Effector memory CD4-positive, alpha-beta T cell (primary cell): Measurements from ENCODE around the gene TEX44.

ENCODE experiments used
- DNase-seq, 3 donors: peaks; one replicate each; pipeline ENCODE4 v3.0.0-alpha.2; 2020
- H3K27ac ChIP-seq: 2 replicates; pipeline ENCODE4 v1.7.0; 2013; ENCODE audit warnings: mild to moderate bottlenecking, low read length, moderate library complexity; ENCODE audit not compliant: insufficient read depth, poor library complexity, severe bottlenecking
- H3K27me3 ChIP-seq: replicated peaks from 2 replicates; pipeline ENCODE4 v1.7.0; 2013; ENCODE audit warnings: mild to moderate bottlenecking, low read length; ENCODE audit not compliant: insufficient read depth, control insufficient read depth, poor library complexity, severe bottlenecking
- H3K36me3 ChIP-seq: 2 replicates; pipeline ENCODE4 v1.7.0; 2013; ENCODE audit warnings: mild to moderate bottlenecking, low read length, moderate library complexity; ENCODE audit not compliant: control insufficient read depth, insufficient read depth
- H3K4me1 ChIP-seq: 2 replicates; pipeline ENCODE4 v1.7.0; 2013; ENCODE audit warnings: low read length, mild to moderate bottlenecking; ENCODE audit not compliant: control insufficient read depth, insufficient read depth, poor library complexity, severe bottlenecking
- H3K4me3 ChIP-seq: 2 replicates; pipeline ENCODE4 v1.7.0; 2013; ENCODE audit warnings: low read length, low read depth, mild to moderate bottlenecking; ENCODE audit not compliant: insufficient read depth, poor library complexity, severe bottlenecking
- H3K9me3 ChIP-seq: 2 replicates; pipeline ENCODE4 v1.7.0; 2013; ENCODE audit warnings: mild to moderate bottlenecking, low read length, moderate library complexity; ENCODE audit not compliant: control insufficient read depth

Gene TEX44

GRCh38 chr2:231632559-231633142 is 40.0 kb downstream of the TEX44 start:
- no peaks in the 10 kb centered on the region for H3K9me3 ChIP-seq
- no peaks in the 10 kb centered on the region for H3K27me3 ChIP-seq
- H3K4me1 ChIP-seq, result no peaks in the 10 kb centered on the region
- no peak overlapping the region for H3K4me3 ChIP-seq
- H3K27ac ChIP-seq, result no peak overlapping the region
- H3K36me3 ChIP-seq, result no peaks in the 10 kb centered on the region
- DNase-seq, result no peak

- Histone ChIP-seq H3K27ac (no peak overlapping the region), H3K9me3 (no peaks in the 10 kb centered on the region), H3K4me3 (no peak overlapping the region), H3K4me1 (no peaks in the 10 kb centered on the region), H3K27me3 (no peaks in the 10 kb centered on the region), H3K36me3 (no peaks in the 10 kb centered on the region)
- no peak for DNase-seq
These were observed 40.7 kb downstream of the TEX44 start for GRCh38 chr2:231633241-231633976.

- Histone ChIP-seq H3K27me3 (no peaks in the 10 kb centered on the region), H3K4me3 (no peak overlapping the region), H3K27ac (no peak overlapping the region), H3K4me1 (no peaks in the 10 kb centered on the region), H3K9me3 (no peaks in the 10 kb centered on the region), H3K36me3 (no peaks in the 10 kb centered on the region)
- DNase-seq, result no peak
These were observed 41.7 kb downstream of the TEX44 start for GRCh38 chr2:231634412-231634811.

GRCh38 chr2:231634951-231635875 is 42.5 kb downstream of the TEX44 start:
- Histone ChIP-seq H3K9me3 (no peaks in the 10 kb centered on the region), H3K4me1 (no peaks in the 10 kb centered on the region), H3K27me3 (no peaks in the 10 kb centered on the region), H3K36me3 (no peaks in the 10 kb centered on the region), H3K27ac (no peak overlapping the region), H3K4me3 (no peak overlapping the region)
- no peak for DNase-seq

- Histone ChIP-seq H3K36me3 (no peaks in the 10 kb centered on the region), H3K9me3 (no peaks in the 10 kb centered on the region), H3K4me3 (no peak overlapping the region), H3K4me1 (peaks cover 8% of the 10 kb centered on the region), H3K27ac (no peak overlapping the region), H3K27me3 (no peaks in the 10 kb centered on the region)
- DNase-seq, result no peak
These were observed 47.6 kb downstream of the TEX44 start for GRCh38 chr2:231640241-231640640.

- H3K4me1 ChIP-seq, result peaks cover 8% of the 10 kb centered on the region
- no peaks in the 10 kb centered on the region for H3K36me3 ChIP-seq
- DNase-seq, result no peak
- no peaks in the 10 kb centered on the region for H3K27me3 ChIP-seq
- no peak overlapping the region for H3K27ac ChIP-seq
- H3K4me3 ChIP-seq, result no peak overlapping the region
- H3K9me3 ChIP-seq, result no peaks in the 10 kb centered on the region
These were observed 48.0 kb downstream of the TEX44 start for GRCh38 chr2:231640641-231641111.

- peaks cover 8% of the 10 kb centered on the region for H3K4me1 ChIP-seq
- DNase-seq, result peak; percentile 34 to 41 (median 36)
- H3K4me3 ChIP-seq, result peak overlapping the region; percentile 20
- no peaks in the 10 kb centered on the region for H3K9me3 ChIP-seq
- H3K27ac ChIP-seq, result no peak overlapping the region
- no peaks in the 10 kb centered on the region for H3K27me3 ChIP-seq
- H3K36me3 ChIP-seq, result no peaks in the 10 kb centered on the region
These were observed 50.2 kb downstream of the TEX44 start for GRCh38 chr2:231642631-231643494.

- no peaks in the 10 kb centered on the region for H3K27me3 ChIP-seq
- H3K4me3 ChIP-seq, result no peak overlapping the region
- DNase-seq, result no peak
- no peaks in the 10 kb centered on the region for H3K9me3 ChIP-seq
- H3K4me1 ChIP-seq, result peaks cover 8% of the 10 kb centered on the region
- no peaks in the 10 kb centered on the region for H3K36me3 ChIP-seq
- H3K27ac ChIP-seq, result no peak overlapping the region
These were observed 50.8 kb downstream of the TEX44 start for GRCh38 chr2:231643495-231643888.
